ENCODE measurements around the gene ACTA1. TPM values are rescaled to one million over a fixed set of nuclear protein-coding genes. Genes with fewer than 3 reads are reported as not detected.

ACTA1 gene
- total RNA-seq, 6 experiments from 2014 or later, result not detected

DNA sequence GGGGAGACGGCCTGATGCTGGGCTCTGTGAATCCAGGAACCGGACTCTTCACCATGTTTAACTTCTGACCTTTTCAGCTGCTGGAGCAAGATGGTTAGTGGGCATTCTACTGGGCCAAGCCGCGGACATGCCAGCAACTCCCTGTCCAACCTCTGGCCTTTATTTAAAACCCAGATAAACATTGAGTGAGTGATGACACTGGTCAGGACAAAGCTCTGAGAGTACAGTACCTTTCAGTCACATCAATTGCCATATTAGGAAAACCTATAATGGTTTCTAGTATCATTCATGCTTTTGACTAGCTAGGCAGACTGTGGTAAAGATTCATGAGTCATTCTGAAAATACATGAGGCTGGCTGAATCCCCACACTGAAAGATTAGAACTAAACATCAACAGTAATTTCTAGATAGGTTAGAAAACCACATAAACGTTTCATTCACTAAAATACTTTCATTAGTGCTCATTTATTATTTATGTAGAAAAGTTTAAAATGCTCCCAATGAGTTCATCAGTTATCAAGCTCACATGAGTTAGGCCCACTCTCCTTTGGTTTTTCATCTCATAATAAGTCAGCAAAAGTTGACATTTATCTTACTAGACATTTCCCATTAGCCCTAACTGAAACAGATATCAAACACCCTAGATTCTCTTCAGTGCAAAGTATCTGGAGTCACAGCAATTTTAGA lies 7.1 kb upstream of the ACTA1 start:
- peak overlapping the region; percentile 73 for H3K27ac Mint-ChIP-seq
- peak overlapping the region; percentile 14; the same call in 1 of the 2 replicates for H3K4me3 Mint-ChIP-seq
- no peaks in the 10 kb centered on the region for H3K9me3 Mint-ChIP-seq
- TF ChIP-seq, protein P1, sequence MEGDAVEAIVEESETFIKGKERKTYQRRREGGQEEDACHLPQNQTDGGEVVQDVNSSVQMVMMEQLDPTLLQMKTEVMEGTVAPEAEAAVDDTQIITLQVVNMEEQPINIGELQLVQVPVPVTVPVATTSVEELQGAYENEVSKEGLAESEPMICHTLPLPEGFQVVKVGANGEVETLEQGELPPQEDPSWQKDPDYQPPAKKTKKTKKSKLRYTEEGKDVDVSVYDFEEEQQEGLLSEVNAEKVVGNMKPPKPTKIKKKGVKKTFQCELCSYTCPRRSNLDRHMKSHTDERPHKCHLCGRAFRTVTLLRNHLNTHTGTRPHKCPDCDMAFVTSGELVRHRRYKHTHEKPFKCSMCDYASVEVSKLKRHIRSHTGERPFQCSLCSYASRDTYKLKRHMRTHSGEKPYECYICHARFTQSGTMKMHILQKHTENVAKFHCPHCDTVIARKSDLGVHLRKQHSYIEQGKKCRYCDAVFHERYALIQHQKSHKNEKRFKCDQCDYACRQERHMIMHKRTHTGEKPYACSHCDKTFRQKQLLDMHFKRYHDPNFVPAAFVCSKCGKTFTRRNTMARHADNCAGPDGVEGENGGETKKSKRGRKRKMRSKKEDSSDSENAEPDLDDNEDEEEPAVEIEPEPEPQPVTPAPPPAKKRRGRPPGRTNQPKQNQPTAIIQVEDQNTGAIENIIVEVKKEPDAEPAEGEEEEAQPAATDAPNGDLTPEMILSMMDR (IDR thresholded peaks at IDR 0.05), result no peak
- H3K4me1 Mint-ChIP-seq (ENCODE audit: low read depth), result peaks cover 20% of the 10 kb centered on the region
- DNase-seq, result peak; percentile 65
- H3K27me3 Mint-ChIP-seq (ENCODE audit: insufficient read depth), result peaks cover 7% of the 10 kb centered on the region
- peaks cover 16% of the 10 kb centered on the region for H3K36me3 Mint-ChIP-seq (ENCODE audit: low read depth)

DNA sequence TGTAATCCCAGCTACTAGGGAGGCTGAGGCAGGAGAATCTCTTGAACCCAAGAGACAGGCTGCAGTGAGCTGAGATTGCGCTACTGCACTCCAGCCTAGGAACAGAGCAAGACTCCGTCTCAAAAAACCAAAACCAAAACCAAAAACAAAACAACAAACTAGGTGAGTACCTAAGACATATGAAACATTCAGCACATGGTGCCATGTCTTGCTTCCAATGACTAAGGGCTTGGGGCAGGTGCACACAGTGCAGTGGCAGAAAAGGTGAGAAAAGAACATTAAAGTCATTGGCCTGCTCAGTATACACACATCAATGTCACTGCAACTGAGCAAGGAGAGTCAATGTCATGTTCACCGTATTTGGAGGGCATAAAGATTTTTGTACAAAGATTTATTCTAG lies 4.1 kb upstream of the ACTA1 start:
- DNase-seq, result no peak
- no peak overlapping the region for H3K27ac Mint-ChIP-seq
- peaks cover 25% of the 10 kb centered on the region for H3K27me3 Mint-ChIP-seq (ENCODE audit: insufficient read depth)
- peaks cover 20% of the 10 kb centered on the region for H3K4me1 Mint-ChIP-seq (ENCODE audit: low read depth)
- H3K4me3 Mint-ChIP-seq, result no peak overlapping the region
- TF ChIP-seq, protein P1 (IDR thresholded peaks at IDR 0.05), result no peak
- no peaks in the 10 kb centered on the region for H3K9me3 Mint-ChIP-seq
- peaks cover 16% of the 10 kb centered on the region for H3K36me3 Mint-ChIP-seq (ENCODE audit: low read depth)

DNA sequence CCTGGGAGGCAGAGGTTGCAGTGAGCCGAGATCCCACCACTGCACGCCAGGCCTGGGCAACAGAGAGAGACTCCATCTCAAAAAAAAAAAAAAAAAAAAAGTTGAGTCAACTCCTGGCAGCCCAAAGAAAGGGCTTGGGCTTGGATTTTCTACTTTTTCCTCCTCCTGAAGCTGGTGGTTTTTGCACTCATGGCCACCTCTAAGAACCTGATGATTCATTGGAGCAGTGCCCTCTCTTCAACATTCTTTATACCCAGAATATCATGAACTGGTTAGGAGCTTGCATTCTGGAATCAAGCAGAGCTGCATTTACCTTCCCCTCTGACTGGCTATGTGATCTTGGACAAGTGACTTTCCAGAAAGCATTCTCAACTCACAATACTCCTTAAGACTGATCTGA lies 3.5 kb upstream of the ACTA1 start:
- peaks cover 16% of the 10 kb centered on the region for H3K36me3 Mint-ChIP-seq (ENCODE audit: low read depth)
- H3K4me3 Mint-ChIP-seq, result no peak overlapping the region
- H3K27ac Mint-ChIP-seq, result no peak overlapping the region
- no peaks in the 10 kb centered on the region for H3K9me3 Mint-ChIP-seq
- TF ChIP-seq, protein P1 (IDR thresholded peaks at IDR 0.05), result no peak
- peaks cover 25% of the 10 kb centered on the region for H3K27me3 Mint-ChIP-seq (ENCODE audit: insufficient read depth)
- no peak for DNase-seq
- H3K4me1 Mint-ChIP-seq (ENCODE audit: low read depth), result peaks cover 20% of the 10 kb centered on the region

DNA sequence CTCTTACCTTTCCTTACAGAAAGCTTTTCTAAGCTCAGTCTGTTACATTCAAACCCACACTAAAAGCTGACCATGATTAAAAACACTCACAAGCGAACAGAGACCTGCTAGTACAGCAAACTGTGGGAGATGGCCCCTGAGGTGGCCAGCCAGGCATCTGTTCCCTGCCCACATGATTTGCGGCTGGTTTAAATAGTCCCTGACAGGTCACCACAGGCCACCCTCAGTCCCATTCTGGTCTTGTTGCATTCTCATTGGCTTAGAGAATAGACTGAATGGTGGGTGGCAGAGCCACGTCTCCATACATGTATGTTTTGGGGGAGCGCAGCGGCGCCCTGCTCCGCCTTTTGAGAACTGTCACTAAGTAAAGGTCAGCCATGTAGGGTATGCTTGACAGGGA lies 2.3 kb upstream of the ACTA1 start:
- Mint-ChIP-seq H3K27ac (no peak overlapping the region), H3K4me3 (no peak overlapping the region), H3K36me3 (ENCODE audit: low read depth) (peaks cover 21% of the 10 kb centered on the region), H3K27me3 (ENCODE audit: insufficient read depth) (peaks cover 27% of the 10 kb centered on the region), H3K9me3 (peaks cover 3% of the 10 kb centered on the region), H3K4me1 (ENCODE audit: low read depth) (peaks cover 14% of the 10 kb centered on the region)
- no peak for DNase-seq
- TF ChIP-seq, protein P1 (IDR thresholded peaks at IDR 0.05), result no peak

DNA sequence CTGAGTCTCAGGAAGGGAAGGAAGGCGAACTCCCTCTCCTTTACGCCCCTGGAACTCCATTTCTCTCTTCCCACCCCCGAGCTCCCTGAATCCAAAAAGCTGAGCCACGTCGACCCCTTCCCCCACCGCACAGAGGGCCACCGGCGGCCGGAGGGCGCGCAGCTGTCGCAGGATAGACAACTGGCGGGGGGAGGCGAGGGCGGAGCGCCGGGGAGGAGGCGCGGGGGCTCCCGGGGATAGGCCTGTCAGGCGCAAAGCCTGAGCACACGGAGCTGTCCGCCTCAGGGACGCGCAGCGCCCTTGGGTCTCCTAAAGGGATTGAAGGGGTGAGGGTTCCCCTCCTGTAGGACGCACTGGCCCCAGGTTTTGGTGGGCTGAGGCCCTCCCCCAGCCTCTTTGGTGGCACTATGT lies 752 bp upstream of the ACTA1 start:
- Mint-ChIP-seq H3K9me3 (peaks cover 5% of the 10 kb centered on the region), H3K27me3 (ENCODE audit: insufficient read depth) (peaks cover 41% of the 10 kb centered on the region), H3K4me1 (ENCODE audit: low read depth) (peaks cover 6% of the 10 kb centered on the region), H3K36me3 (ENCODE audit: low read depth) (peaks cover 17% of the 10 kb centered on the region), H3K4me3 (no peak overlapping the region), H3K27ac (no peak overlapping the region)
- TF ChIP-seq, protein P1 (IDR thresholded peaks at IDR 0.05), result no peak
- no peak for DNase-seq

All from HFFc6 (cell line).